Activated CD4-positive, CD25-positive, alpha-beta regulatory T cell treated with anti-CD3 and anti-CD28 coated beads, Interleukin-2, amount 50 U/mL, for 16 hours (primary cell): Measurements from ENCODE around the gene SUGCT.
"Not testable (repeated sequence)": the region's sequence is repeated elsewhere in the genome, so short reads cannot be mapped to it uniquely, and the experiment has no call there.

Source experiments
- DNase-seq: peaks from one replicate; pipeline ENCODE4 v3.0.0-alpha.2; 2020; ENCODE audit warnings: low read depth, low spot score

The SUGCT gene

GRCh38 chr7:40200791-40201190 is 66.0 kb downstream of the SUGCT start:
- DNase-seq, result no peak

- DNase-seq, result no peak
Measured at GRCh38 chr7:40202851-40203250, 68.0 kb downstream of the SUGCT start.

DNA sequence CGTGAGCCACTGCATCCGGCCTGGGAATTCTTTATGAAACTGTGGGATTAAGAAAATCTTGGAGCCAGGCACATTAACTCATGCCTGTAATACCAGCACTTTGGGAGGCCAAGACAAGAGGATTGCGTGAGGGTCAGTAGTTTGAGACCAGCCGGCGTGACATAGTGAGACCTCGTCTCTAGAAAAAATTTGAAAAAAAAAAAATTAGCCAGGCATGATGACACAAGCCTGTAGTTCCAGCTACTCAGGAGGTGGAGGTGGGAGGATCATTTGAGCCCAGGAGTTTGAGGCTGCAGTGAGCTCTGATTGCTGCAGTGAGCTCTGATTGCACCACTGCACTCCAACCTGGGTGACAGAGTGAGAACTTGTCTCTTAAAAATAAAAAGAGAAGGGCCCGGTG is 69.8 kb downstream of the SUGCT start:
- DNase-seq, result no peak

GRCh38 chr7:40205992-40206391 is 71.2 kb downstream of the SUGCT start:
- DNase-seq, result no peak

GRCh38 chr7:40211276-40212003 is 76.6 kb downstream of the SUGCT start:
- no peak for DNase-seq

- no peak for DNase-seq
Measured at GRCh38 chr7:40213291-40213690, 78.5 kb downstream of the SUGCT start.

- no peak for DNase-seq
Measured at GRCh38 chr7:40213856-40214255, 79.1 kb downstream of the SUGCT start.

- not testable (repeated sequence) for DNase-seq
Measured at GRCh38 chr7:40218612-40219011, 83.8 kb downstream of the SUGCT start.

DNA sequence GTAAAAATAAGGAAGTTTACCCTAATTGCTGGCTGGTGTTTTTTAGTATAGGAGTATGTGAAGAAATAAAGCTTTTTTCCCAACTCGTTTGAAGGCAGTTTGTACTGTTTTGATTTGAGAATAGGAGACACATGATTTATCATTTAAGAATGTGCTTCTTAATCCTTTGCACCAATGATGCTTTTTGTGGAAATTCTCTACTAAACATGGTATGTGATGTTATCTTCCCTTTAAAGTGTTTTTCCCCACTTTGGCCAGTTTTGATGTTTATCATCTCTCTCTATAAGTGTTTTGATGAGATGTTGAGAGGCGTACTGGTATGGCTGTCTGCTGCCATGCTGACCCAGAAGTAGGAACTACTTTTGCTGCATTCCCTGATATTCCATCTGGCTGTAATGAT is 85.1 kb downstream of the SUGCT start:
- no peak for DNase-seq

GRCh38 chr7:40220421-40220911 is 85.7 kb downstream of the SUGCT start:
- no peak for DNase-seq

GRCh38 chr7:40221836-40222235 is 87.0 kb downstream of the SUGCT start:
- DNase-seq, result no peak

DNA sequence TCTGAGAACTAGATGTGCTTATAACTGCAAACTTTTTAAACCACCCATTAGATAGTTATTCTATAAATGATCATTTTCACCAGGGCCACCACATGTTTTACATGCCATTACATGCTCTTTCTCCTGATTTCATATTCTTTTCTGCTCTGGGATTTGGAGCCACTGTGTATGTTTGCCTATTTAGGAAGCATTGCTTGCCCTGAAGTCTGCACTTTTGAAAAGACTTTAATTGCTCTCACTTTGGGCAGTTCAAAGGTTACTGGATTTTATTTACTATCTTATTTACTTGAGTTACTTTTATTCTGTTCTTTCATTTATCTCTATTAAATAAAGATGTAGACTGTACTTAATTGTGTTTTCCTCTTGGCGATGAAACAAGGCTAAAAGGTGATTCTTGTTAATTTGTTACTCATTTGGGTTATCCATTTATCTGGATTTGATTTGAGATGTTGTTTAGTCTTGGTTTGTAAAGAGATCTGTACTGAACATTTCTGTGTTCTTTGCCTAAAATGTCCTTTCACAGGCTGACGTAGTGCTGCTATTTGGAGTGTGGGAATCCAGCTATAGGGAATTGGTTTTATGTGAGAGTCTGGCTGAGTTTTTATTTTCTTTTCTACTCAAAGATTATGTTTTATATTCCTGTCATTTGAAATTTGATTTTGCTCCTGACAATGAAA is 88.8 kb downstream of the SUGCT start:
- no peak for DNase-seq

GRCh38 chr7:40230101-40230500 is 95.3 kb downstream of the SUGCT start:
- no peak for DNase-seq

DNA sequence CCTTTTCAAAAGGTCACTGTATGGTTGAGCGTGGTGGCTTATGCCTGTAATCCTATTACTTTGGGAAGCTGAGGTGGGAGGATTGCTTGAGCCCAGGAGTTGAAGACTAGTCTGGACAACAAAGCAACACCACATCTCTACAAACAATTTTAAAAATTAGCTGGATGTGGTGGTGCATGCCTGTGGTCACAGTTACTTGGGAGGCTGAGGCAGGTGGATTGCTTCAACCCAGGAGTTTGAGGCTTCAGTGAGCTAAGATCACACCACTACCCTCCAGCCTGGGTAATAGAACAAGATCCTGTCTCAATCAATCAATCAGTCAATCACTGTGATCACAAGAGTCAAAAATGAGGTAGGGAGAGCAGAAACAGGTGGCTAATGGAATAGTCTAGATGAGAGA is 97.0 kb downstream of the SUGCT start:
- DNase-seq, result no peak

GRCh38 chr7:40232242-40232893 is 97.6 kb downstream of the SUGCT start:
- no peak for DNase-seq

DNA sequence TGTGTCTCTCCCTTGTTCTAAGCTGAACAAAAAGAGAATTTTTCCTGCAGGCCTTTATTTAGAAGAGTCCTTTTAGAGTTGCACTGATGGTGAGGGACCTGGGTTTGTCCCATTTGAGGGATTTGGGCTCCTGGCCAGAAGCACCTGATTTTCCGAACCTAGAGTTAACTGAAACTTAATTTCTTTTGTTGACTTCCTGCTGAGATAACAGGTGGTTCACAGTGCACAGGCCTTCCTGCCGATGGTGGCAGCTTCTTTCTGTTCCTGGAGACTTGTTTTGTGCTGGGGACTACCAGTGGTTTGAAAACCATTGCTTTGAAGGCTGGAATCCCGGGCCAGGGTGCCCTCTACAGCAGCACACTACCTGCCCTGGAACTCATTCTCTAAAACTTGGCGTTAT is 99.2 kb downstream of the SUGCT start:
- no peak for DNase-seq

GRCh38 chr7:40234666-40235065 is 99.9 kb downstream of the SUGCT start:
- no peak for DNase-seq

DNA sequence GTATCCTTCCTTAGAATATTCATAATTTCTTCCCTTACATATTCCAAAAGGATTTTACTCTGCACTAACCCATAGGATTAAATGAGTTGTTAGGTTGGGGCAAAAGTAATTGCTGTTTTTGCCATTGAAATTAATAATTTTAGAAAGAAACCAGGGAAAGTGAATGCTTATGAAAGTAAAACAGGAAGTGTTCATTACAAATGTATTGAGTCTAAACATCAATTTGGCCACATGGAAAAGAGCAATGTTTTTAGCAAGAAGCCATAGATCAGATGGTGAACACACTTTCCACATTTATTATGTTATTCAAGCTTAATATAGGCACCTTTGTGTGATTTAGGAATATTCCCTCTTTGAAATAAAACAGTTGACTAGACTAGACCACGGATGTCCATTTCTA is 102.9 kb downstream of the SUGCT start:
- DNase-seq, result no peak

- no peak for DNase-seq
Measured at GRCh38 chr7:40239755-40240303, 105.0 kb downstream of the SUGCT start.

- DNase-seq, result no peak
Measured at GRCh38 chr7:40243076-40243475, 108.3 kb downstream of the SUGCT start.

DNA sequence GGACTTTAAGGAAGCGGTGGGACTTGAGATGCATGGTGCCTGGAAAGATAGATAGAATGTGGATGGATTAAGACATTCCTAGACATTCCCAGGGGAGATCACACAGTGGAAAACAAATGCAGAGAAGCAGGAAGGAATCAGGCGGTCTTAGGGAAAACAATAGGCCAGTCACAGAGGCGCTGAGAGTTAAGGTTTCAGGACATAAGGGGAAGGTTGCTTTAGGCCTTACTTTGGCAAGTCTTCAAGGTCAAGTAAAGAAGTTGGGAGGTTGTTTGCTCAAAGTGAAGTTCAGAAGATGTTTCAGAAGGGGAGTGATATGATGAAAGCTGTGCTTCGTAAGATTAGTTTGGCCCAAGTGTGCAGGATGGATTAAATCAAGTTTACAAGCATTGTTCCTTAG is 109.4 kb downstream of the SUGCT start:
- no peak for DNase-seq

GRCh38 chr7:40248681-40249080 is 113.9 kb downstream of the SUGCT start:
- no peak for DNase-seq
